ENCODE measurements around the gene STXBP2.

DNA sequence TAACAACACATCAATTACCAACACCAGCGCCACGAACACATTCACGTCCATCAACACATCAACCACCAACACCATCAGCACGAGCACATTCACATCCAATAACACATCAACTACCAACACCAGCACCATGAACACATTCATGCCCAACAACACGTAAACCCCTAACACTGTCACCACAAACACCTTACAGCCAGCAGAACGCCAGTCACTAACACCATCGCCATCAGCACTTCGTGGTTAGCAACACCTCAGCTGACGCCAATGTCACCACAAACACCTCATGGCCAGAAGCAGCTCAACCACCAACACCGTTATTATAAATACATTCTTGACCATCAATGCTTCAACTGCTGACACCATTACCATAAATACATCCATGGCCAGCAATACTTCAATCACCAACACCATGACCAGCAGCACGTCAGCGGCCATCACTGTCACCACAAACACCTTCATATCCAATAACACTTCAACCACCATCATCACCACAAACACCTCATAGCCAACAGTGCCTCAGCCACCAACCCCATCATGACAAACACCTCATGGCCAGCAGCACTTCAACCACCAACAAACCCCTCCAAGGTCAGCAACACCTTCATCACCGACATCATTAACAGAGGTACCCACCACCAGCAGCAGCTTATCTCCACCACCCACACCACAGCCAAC is 55.6 kb downstream of the STXBP2 start:
- TF ChIP-seq EZH2 (IDR thresholded peaks at IDR 0.05; ENCODE audit: insufficient read depth, poor library complexity, severe bottlenecking) (no peak), EZH2phosphoT487 (IDR thresholded peaks at IDR 0.05; ENCODE audit: insufficient read depth, low read depth) (no peak)
